RCC 7860 (cell line): ENCODE results near the gene TCF7L2.

Experiments
- DNase-seq: peaks from one replicate; pipeline ENCODE4 v3.0.0-alpha.2; 2015; ENCODE audit warnings: low spot score
- FAIRE-seq: peaks from 2 replicates; lab custom pipeline; 2012; peaks lifted over from hg19 to GRCh38; lab: Jason Lieb, UNC

TCF7L2 gene

DNA sequence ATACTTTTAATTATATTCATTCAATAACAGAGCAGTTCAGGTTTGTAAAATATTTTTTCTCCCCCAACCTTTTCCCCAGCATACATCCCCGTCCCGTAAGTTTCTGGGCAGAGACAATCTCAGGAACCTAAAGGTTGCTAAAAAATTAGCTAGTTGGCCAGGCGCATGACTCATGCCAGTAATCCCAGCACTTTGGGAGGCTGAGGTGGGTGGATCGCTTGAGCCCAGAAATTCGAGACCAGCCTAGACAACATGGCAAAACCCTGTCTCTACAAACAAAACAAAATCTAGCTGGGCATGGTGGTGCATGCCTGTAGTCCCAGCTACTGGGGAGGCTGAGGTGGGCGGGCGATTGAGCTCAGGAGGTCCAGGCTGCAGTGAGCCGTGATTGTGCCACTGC lies 40.2 kb downstream of the TCF7L2 start:
- FAIRE-seq (no peak), DNase-seq (no peak)

DNA sequence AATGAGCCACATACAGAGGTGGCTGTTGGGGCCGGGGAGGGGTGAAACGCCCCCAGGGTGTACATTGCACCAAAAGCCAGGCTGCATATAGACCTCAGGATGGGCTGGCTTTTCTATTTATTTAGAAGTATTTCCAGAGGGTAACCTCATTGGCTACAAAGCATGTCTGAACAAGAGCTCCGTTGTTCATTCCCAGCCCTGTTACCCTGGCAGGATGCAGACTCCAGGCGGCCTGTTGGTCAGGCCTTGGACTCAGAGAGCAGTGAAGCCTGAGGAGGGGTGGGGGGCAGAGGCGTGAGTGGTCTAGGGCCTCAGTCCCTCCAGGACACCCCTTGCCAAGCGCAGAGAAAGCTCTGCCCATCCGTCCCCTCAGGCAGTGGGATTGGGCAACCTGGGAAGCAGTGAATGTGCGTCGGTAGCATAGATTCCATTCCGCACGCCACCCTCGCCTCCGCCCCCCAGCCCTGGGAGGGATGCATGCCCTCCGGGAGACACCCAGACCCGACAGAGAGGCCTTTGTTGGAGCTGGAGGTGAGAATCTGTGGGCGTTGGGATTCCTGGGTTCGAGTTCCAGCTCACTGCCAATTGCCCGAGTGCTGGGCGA lies 41.9 kb downstream of the TCF7L2 start:
- FAIRE-seq, result no peak
- DNase-seq, result no peak

DNA sequence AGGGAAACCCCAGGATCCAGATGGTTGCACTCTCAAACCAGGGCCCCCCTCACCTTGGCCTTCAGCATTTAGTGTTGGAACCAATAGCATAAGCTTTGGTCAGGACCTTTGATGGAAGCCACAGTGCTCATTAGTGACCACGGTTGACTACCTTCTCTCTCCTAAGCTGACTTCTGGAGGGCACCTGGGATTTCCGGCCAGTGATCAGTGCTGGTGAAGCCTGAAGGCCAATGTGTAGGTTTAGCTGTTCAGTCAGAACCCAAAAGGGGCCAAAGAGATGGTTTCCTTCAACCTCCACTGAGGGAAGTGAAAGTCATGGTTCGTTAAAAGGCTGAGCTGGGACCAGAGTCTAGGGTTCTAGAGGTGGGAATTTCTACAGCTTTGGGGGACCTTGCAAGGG lies 46.4 kb downstream of the TCF7L2 start:
- FAIRE-seq (no peak), DNase-seq (no peak)

DNA sequence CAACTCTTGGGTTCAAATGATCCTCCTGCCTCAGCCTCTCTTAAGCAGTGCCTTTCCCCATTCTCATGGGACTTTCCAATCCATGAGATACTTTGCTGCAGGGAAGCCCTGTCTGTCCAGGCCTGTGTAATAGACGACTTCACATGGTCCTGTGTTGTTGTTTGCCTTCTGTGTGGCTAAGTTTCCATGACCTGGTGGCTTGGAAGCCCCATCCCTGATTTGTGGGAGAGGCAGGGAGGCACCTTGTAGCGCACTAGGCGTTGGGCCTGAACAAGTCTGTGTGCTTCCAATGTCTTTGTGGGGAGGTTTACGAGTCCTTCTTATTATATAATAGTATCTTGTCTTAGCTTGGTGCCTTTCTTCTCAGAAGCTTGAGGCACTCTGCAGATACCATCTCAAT lies 49.1 kb downstream of the TCF7L2 start:
- no peak for DNase-seq
- no peak for FAIRE-seq

DNA sequence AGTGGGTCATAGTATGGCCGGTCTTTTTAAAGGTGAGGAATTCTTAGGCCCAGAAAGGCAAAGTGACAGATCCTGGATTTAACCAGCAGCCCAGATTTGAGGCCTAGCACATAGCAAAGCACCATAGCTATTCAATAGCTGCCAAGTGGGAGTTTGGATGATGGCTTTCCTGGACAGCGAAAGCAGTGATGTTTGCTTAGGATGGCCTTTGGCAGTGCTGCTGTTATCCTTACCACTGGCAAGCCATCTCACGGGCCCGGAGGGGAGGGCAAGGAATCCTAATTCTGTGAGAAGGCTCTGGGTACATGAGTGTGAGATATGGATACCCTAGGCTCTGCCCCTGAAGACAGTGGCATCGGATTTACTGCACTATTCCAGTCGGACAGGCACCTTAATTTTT lies 50.4 kb downstream of the TCF7L2 start:
- FAIRE-seq, result no peak
- DNase-seq, result no peak

DNA sequence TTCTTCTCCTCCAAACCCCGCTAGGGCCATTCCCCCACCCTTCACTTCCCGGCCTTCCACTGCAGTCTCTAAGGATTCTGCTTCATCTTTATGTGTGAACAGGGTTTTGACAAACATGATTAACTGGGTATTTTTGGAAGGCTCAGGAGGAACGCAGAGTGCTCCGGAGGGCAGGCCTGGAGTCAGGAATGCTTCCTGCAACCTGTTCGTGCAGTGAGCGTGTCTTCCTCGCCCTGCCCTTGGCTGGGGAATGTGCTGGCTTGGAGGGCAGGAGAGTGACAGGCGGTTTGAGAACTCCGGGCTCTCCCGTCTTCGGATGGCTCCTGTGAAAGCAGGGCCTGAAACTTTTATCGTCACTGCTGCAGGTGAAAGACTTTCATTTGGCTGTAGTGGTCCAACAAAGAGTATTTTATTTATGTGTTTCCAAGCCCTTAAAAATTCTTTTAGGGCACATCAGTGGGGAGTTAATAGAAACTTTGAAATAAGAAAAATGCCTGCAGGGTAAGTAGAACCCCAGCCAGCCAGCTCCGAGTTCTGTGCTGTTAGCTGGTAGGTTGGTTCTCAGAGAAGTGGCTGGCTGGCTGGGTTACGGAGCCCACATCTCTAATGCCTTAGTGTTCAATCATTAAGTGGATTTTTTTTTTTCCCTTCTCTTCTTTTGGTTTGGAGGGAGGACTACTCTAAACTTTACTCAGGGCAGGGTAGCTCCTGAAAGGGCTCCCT lies 51.0 kb downstream of the TCF7L2 start:
- DNase-seq, result no peak
- no peak for FAIRE-seq

DNA sequence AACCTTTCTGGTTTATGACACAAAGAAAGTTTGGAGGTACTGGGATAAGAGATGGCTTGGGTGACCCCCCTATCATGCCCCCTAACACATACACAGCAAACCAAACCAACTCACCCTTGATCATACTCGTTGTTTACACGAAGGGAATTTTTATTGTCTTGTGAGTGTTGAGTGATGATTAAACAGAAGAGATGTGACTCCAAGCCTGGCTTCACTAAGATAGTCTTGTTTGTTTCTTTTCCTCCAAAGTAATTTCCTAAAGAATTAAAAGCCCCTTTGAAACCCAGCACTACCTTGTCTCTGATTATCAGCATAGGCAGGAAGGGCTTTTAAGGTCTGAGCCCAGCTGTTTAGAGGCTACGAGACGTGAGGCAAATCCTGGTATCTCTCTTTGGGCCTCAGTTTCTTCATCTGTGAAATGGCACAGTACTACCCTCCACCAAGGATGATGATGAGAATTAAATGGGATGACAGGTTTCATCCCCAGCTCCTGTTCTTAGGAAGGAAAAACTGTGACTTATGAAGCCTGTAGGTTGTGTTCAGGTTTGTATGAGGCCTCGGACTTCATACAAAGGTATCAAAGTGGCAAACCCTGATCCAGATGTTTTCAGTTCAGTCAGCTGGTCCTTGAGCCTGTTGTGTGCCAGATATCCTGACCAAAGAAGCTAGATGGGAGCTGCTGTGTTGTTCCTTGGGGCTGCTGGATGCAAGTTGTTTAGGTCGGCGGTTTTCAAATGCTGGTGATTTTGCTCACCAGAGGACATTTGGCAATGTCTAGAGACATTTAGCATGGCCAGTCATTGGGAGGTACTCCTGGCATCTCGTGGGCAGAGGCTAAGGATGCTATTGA lies 51.8 kb downstream of the TCF7L2 start:
- FAIRE-seq (no peak), DNase-seq (no peak)

DNA sequence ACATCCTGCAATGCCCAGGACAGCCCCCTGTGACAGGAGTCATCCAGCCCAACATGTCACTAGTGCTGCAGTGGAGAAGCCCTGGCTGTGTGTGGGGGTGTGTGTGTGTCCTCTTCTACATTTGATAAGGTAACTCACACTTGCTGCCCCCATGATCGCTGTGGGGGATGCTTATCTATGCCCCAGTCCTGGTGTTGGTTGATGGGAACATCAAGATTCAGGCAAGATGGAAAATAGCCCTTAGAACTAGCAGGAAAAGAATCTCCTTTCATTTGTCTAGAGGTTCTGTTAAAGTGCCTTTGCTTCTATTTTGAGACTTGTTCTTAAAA lies 52.4 kb downstream of the TCF7L2 start:
- FAIRE-seq (no peak), DNase-seq (no peak)

DNA sequence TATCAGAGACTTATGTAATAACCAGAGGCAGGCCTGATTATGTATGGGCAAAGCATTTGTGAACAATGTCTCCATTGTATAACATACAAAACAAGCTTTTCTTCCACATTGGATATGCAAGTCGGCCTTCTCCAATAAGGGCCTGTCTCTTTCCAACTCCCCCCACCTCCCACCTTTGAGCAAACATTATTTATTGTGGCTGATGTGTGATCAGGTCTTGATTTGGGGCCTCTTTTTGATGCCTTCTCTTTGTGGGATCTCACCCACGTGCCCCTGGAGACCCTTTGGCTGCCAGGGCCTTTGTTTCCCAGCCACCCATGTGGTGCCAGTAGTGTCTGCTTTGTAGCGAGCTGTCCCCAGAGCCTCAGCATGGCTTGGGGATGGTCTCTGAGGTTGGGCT lies 53.0 kb downstream of the TCF7L2 start:
- DNase-seq, result no peak
- FAIRE-seq, result no peak

DNA sequence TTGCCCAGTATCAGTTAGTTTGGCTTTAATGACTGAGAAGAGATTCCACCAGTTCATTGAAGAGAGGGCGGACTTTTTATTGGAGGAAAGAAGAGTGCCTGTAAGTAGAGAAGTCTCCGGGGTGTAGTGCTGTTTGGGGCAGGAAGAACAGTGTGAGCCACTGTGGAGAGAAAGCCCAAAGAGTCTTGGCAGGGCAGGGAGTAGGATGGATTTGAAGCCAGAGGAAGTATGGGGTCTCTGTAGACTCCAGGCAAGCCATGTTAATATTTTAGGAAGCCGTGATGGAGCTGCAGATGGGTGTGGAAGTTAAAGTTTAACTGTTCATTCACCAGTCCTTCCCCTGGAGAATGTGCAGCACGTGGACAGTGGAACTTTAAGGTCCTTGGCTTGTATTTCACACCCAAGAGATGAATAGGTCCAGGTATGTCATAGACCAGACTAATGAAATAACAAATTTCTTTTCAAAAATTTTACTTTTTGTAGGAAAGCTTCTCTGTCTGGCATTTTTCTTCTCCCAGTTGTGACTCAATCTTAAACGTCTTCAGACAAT lies 54.1 kb downstream of the TCF7L2 start:
- no peak for DNase-seq
- FAIRE-seq, result no peak

DNA sequence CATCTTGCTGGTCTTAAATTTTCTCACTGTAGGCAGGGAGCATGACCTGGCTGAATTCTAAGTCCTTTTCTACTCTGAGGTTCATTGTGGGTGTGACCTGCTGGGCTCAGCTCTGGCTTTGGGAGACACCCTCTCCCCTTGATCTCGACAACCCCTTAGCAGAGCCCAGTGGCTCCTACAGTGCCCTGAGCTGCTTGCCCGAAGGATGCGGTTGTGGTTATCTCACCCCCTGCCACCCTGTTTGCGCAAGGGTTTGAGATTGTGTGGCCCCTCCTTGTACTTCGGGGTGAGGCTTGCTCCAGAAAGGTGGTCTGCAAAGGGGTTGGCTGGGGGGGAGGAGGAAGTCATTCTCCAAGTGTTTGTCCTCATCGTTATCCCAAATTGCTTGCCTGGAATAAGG lies 55.3 kb downstream of the TCF7L2 start:
- no peak for DNase-seq
- FAIRE-seq, result no peak

DNA sequence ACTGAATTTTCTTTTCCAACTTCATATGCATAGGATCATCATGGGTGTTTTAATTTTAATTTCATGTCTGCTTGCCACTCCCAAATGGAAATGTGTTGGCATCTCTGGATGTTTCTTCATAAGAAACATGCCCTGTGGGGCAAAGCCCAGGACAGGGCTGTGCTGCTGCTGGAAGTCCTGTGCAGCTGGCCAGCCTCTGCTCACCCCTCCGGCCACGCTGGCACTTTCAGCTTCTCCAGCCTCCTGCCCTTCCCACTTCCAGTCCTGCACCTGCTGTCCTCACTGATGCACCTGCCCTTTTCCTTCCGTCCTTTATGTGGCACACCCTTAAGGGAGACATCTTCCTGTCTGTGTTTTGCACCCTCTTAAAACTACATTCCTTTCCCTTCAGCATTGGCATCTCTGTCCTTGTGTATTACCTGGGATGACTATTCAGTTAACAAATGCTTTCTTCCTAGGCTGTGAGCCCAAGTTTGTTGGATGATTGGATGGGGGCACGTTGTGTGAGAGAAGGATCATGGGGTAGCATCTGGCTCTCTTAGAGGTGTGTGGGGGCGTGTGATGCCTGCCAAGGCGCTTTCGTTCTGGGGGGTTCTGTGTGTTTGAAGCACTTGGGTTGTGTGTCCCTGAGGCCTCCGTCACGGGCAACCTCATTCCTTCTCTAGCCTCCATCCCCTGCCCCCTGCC lies 56.8 kb downstream of the TCF7L2 start:
- DNase-seq, result no peak
- FAIRE-seq, result no peak

DNA sequence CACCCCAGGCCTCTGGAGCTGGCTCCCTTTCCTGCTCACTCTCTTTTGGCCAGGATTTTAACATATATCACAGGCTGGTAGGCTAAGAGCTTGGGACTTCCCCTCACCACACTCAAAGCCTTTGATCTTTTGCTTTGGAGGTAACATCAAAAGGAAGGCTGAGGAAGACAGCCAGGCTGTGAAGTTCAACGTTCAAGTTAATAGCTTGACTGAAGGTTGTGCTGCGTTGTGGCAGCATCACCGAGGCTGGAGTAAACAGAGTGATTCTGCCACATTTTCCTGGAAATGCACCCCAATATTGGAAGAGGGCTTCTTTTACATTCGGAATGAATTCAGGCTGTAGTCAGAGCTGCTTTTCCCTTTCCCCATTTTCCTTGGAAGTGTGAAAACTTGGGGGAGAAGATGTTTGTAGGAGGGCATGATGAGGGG lies 57.3 kb downstream of the TCF7L2 start:
- no peak for FAIRE-seq
- DNase-seq, result no peak

DNA sequence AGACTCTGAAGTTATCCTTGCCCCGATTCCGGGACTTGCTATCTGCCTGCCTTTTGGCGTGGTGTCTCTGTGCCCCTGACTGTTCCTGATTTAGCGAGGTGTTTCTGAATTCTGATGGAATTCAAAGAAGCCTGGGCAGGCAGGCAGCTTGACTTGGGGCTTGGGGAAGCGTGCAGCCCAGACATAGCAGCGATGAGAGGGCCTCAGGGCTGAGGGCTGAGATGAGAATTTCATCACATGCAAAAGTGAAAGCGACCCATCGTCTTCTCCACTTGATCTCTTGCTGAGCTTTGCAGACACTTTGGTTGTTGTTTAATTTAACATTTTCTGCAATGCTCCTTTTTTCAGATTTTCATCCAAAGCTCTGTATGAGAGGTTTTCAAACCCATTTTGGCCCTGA lies 57.8 kb downstream of the TCF7L2 start:
- no peak for DNase-seq
- FAIRE-seq, result no peak

DNA sequence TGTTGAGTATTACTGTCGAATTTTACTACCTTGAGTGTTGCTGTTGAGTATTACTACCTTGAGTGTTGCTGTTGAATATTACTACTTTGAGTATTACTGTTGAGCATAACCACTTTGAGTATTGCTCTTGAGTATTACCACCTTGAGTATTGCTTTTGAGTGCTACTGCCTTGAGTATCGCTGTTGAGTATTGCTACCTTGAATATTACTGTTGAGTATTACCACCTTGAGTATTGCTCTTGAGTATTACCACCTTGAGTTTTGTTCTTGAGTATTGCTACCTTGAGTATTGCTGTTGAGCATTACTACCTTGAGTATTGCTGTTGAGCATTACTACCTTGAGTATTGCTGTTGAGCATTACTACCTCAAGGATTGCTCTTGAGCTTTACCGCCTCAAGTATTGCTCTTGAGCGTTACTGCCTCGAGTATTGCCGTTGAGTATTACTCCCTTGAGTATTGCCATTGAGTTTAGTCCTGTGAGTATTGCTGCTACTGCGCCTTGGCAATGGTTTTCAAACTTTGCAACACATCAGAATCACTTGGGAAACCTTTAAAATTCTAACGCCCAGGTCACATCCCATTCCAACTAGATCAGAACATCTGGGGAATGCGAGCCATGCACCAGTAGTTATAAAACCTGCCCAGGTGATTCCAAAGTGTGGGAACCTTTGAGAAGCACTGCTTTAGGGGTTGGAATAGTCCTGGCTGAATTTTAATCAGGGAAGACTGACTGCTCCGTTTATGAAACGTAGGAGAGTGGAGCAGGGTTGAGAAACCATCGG lies 61.7 kb downstream of the TCF7L2 start:
- no peak for DNase-seq
- FAIRE-seq, result no peak

DNA sequence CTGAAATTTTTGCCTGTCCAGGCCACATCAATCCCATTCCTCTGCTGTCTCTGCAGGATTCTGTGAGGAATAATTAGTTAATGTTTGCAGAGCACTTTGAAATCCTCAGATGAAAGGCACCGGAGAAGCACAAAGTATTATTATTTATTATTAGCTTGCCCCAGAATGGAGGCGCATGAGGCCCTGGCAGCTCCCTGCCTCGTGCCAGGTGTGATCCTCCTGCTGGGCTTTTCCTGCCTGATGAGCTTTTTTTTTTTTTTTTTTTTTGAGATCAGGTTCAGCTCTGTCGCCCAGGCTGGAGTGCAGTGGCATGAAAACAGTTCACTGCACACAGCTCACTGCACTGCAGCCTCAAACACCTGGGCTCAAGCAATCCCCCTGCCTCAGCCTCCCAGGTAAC lies 65.2 kb downstream of the TCF7L2 start:
- DNase-seq (no peak), FAIRE-seq (no peak)

DNA sequence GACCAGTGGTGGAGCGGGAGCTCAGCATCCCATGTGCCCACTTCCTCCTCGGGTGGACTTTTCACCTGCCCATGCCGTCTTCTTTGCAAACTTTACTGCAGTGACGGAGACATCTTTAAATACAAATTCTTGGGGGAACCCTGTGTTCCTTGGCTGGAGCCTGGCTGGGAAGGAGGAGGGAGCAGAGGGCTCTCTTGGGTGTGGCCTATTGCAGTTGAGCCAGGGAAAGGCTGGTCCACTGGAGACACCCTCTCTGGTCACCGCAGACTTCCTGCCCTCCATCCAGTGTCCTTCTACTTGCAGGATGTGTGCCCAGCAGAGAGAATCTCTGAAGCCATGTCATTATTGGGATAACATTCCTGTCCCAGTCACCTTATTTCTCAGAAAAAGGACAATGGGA lies 67.3 kb downstream of the TCF7L2 start:
- FAIRE-seq (no peak), DNase-seq (no peak)

DNA sequence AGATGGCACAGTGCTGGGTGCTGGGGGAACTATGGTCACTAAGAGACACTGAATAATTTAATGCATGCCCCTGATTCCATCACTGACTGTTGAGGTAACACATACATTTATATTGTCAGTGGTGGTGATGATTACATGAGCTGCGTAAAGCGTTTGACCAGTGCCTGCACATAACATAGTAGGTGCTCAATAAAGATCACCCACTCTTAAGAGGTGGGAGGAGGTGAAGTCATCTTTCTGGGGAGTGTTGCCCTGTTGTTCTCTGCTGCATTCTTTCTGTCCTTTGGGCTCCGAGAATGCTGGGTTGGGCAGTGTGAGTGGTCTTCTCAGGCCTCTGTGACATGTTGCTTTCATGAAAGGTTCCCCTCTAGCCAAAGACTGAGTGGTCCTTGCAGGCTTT lies 68.0 kb downstream of the TCF7L2 start:
- no peak for FAIRE-seq

DNA sequence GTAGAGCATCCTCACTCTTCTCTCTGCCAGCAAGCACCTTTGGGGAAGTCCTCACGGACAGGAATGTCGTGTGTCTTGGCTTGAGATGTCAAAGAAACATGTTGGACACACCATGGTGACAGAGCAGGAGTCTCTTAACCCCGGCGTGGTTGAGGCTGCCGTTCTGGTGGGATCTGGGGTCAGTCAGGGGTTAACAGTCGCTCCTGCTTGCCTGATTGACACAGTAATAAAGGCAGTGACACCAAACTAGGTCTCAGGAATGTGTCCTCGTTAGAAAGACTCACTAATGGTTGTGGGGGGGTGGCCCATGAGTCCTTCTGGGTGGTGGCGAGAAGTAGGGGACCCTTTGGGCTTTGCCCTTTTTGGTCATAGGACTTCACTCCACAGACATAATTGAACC lies 69.0 kb downstream of the TCF7L2 start:
- FAIRE-seq, result no peak

More for the DNA sequence above, 68.0 kb downstream of the TCF7L2 start:
- no peak for DNase-seq

DNA sequence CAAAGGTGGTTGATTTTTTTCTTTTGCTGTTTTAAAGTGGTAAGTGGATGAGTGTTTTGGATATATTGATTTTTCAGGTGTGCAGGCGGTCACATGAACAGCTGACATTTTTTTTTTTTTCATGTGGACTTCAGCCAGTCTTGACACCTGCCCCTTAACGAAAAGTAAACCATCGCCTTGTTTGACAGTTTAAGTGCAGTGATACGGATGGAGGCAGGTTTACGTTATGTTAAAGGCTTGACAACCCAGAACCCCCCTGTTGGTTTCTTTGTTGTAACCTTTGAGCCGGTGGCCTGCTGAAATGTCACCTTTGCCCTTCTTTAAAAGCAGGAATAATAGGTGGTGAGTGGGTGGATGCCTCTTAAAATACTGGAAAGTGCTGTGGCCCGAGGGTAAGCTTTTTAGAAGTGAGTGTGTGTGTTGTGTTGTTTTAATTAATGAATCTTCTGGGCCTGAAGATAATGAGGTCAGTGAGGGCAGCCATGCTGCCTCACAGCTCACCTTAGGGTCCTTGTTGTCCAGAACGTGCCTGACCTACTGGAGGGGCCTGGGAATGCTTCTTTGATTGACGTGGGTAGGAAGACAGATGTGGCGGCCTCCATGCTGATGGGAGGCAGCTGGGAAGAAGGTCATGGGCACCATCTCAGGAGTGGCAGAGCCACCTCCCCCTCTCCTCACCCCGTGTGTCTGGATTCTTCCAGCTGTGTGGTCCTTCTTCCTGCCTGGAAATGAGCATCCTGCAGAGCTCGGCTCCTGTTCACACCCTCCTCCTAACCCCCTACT lies 69.8 kb downstream of the TCF7L2 start:
- DNase-seq (no peak), FAIRE-seq (no peak)

More for the DNA sequence above, 69.0 kb downstream of the TCF7L2 start:
- no peak for DNase-seq
